ES-I3 (cell line): ENCODE data around the gene PIEZO2.
"Not testable (repeated sequence)": the region's sequence is repeated elsewhere in the genome, so short reads cannot be mapped to it uniquely, and the experiment has no call there.

Experiments
- H3K36me3 ChIP-seq: 2 replicates; pipeline ENCODE4 v1.6.1; 2013; ENCODE audit warnings: mild to moderate bottlenecking, low read length, control low read depth, moderate library complexity; ENCODE audit not compliant: insufficient read depth
- H3K4me1 ChIP-seq: 2 replicates; pipeline ENCODE4 v1.6.1; 2013; ENCODE audit warnings: mild to moderate bottlenecking, control low read depth, low read length; ENCODE audit not compliant: insufficient read depth
- H3K9ac ChIP-seq: 2 replicates; pipeline ENCODE4 v1.6.1; 2013; ENCODE audit warnings: low read depth, mild to moderate bottlenecking, low read length, moderate library complexity
- H3K9me3 ChIP-seq: 2 replicates; pipeline ENCODE4 v1.6.1; 2013; ENCODE audit warnings: mild to moderate bottlenecking, low read length, moderate library complexity; ENCODE audit not compliant: control insufficient read depth, insufficient read depth

PIEZO2 gene

GRCh38 chr18:10928011-10928771 is 221.2 kb downstream of the PIEZO2 start:
- peaks cover 35% of the 10 kb centered on the region for H3K4me1 ChIP-seq
- H3K9ac ChIP-seq = no peak overlapping the region

GRCh38 chr18:10927286-10927992 is 221.9 kb downstream of the PIEZO2 start:
- Histone ChIP-seq H3K9me3 (no peaks in the 10 kb centered on the region), H3K36me3 (no peaks in the 10 kb centered on the region), H3K9ac (no peak overlapping the region), H3K4me1 (peaks cover 35% of the 10 kb centered on the region)

More at GRCh38 chr18:10928011-10928771, 221.2 kb downstream of the PIEZO2 start:
- no peaks in the 10 kb centered on the region for H3K36me3 ChIP-seq
- H3K9me3 ChIP-seq = no peaks in the 10 kb centered on the region

GRCh38 chr18:10926621-10927161 is 222.7 kb downstream of the PIEZO2 start:
- Histone ChIP-seq H3K9me3 (no peaks in the 10 kb centered on the region), H3K36me3 (no peaks in the 10 kb centered on the region), H3K9ac (no peak overlapping the region), H3K4me1 (peaks cover 35% of the 10 kb centered on the region)

- Histone ChIP-seq H3K9ac (no peak overlapping the region), H3K36me3 (no peaks in the 10 kb centered on the region), H3K9me3 (no peaks in the 10 kb centered on the region), H3K4me1 (peaks cover 23% of the 10 kb centered on the region)
Observed at GRCh38 chr18:10924290-10924689, 225.1 kb downstream of the PIEZO2 start.

GRCh38 chr18:10923551-10924070 is 225.8 kb downstream of the PIEZO2 start:
- Histone ChIP-seq H3K4me1 (peaks cover 16% of the 10 kb centered on the region), H3K36me3 (no peaks in the 10 kb centered on the region), H3K9me3 (no peaks in the 10 kb centered on the region), H3K9ac (no peak overlapping the region)

GRCh38 chr18:10923141-10923540 is 226.2 kb downstream of the PIEZO2 start:
- H3K9ac ChIP-seq = no peak overlapping the region
- no peaks in the 10 kb centered on the region for H3K36me3 ChIP-seq
- H3K4me1 ChIP-seq = peaks cover 13% of the 10 kb centered on the region
- H3K9me3 ChIP-seq = no peaks in the 10 kb centered on the region

GRCh38 chr18:10922712-10923111 is 226.7 kb downstream of the PIEZO2 start:
- not testable (repeated sequence) for H3K9me3 ChIP-seq, H3K9ac ChIP-seq, H3K36me3 ChIP-seq
- H3K4me1 ChIP-seq = peaks cover 10% of the 10 kb centered on the region; the same call in 1 of the 2 replicates

- H3K9ac ChIP-seq, H3K9me3 ChIP-seq, H3K4me1 ChIP-seq, H3K36me3 ChIP-seq: not testable (repeated sequence)
Observed at GRCh38 chr18:10920309-10920708, 229.1 kb downstream of the PIEZO2 start.

GRCh38 chr18:10919851-10920250 is 229.5 kb downstream of the PIEZO2 start:
- Histone ChIP-seq H3K4me1 (0 out of 2 replicates have a peak, but pooled peaks cover 3% of the 10 kb centered on the region), H3K9ac (no peak overlapping the region)

GRCh38 chr18:10916865-10917264 is 232.5 kb downstream of the PIEZO2 start:
- no peak overlapping the region for H3K9ac ChIP-seq
- no peaks in the 10 kb centered on the region for H3K36me3 ChIP-seq
- no peaks in the 10 kb centered on the region for H3K9me3 ChIP-seq
- H3K4me1 ChIP-seq = no peaks in the 10 kb centered on the region

More at GRCh38 chr18:10919851-10920250, 229.5 kb downstream of the PIEZO2 start:
- Histone ChIP-seq H3K36me3 (no peaks in the 10 kb centered on the region), H3K9me3 (no peaks in the 10 kb centered on the region)

- no peaks in the 10 kb centered on the region for H3K36me3 ChIP-seq
- H3K9ac ChIP-seq = no peak overlapping the region
- H3K9me3 ChIP-seq = no peaks in the 10 kb centered on the region
- no peaks in the 10 kb centered on the region for H3K4me1 ChIP-seq
Observed at GRCh38 chr18:10916387-10916786, 233.0 kb downstream of the PIEZO2 start.

GRCh38 chr18:10915748-10916147 is 233.6 kb downstream of the PIEZO2 start:
- H3K36me3 ChIP-seq, H3K9ac ChIP-seq, H3K4me1 ChIP-seq, H3K9me3 ChIP-seq: not testable (repeated sequence)

GRCh38 chr18:10914610-10915009 is 234.8 kb downstream of the PIEZO2 start:
- not testable (repeated sequence) for H3K4me1 ChIP-seq, H3K9me3 ChIP-seq, H3K9ac ChIP-seq

GRCh38 chr18:10913919-10914318 is 235.4 kb downstream of the PIEZO2 start:
- H3K4me1 ChIP-seq = no peaks in the 10 kb centered on the region
- no peaks in the 10 kb centered on the region for H3K36me3 ChIP-seq
- H3K9me3 ChIP-seq = no peaks in the 10 kb centered on the region
- H3K9ac ChIP-seq = no peak overlapping the region

More at GRCh38 chr18:10914610-10915009, 234.8 kb downstream of the PIEZO2 start:
- H3K36me3 ChIP-seq = not testable (repeated sequence)
